ENCODE measurements around the gene TNFRSF18.

TNFRSF18 gene

GRCh38 chr1:1245817-1246576 lies 39.6 kb upstream of the TNFRSF18 start:
- Histone ChIP-seq H3K9me3 (ENCODE audit: insufficient read depth, low read depth, low read length) (no peaks in the 10 kb centered on the region), H3K4me3 (ENCODE audit: low read length) (peak overlapping the region; percentile 36), H3K36me3 (ENCODE audit: insufficient read depth, low read length) (no peaks in the 10 kb centered on the region), H3K27ac (ENCODE audit: low read depth, low read length) (no peak overlapping the region), H3K4me1 (ENCODE audit: insufficient read depth, low read length) (no peaks in the 10 kb centered on the region), H3K9ac (ENCODE audit: low read depth, low read length) (peak overlapping the region; percentile 44; the same call in 1 of the 2 replicates), H3K27me3 (ENCODE audit: insufficient read depth, low read length) (peaks cover 23% of the 10 kb centered on the region)
- 41% methylated on average over 45 of the region's 45 CpGs for WGBS

DNA sequence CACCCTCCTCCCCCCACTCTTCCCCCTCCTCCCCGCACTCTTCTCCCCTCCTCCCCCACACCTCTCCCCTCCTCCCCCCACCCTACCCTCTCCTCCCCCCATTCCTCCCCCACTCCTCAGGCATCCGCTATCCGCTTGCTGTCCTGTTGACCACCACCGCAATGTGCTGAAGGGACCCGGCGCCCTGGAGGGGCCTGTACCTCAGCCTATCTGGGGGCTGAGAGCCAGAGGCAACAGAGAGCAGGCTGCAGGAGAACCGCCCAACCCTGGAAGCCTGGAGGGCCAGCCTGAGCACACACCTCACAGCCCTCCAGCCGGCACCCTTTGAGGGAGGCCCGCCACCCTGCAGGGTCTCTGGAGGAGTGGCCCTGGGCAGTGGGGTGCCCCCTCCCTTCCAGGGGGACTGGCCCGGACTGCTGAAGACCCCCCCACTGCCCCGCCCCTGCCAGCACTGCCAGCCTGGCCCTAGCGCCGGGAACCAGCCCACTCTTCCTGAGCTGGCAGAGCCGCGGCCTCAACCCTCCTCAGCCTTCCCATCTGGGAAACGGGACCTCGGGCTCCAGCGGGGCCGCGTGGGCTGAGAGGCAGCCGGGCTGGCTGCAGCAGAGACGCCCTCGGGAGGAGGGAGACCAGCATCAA lies 38.9 kb upstream of the TNFRSF18 start:
- Histone ChIP-seq H3K9me3 (ENCODE audit: insufficient read depth, low read depth, low read length) (no peaks in the 10 kb centered on the region), H3K27me3 (ENCODE audit: insufficient read depth, low read length) (peaks cover 23% of the 10 kb centered on the region), H3K4me3 (ENCODE audit: low read length) (no peak overlapping the region), H3K9ac (ENCODE audit: low read depth, low read length) (no peak overlapping the region), H3K4me1 (ENCODE audit: insufficient read depth, low read length) (no peaks in the 10 kb centered on the region), H3K36me3 (ENCODE audit: insufficient read depth, low read length) (no peaks in the 10 kb centered on the region), H3K27ac (ENCODE audit: low read depth, low read length) (no peak overlapping the region)
- WGBS: 86% methylated on average over 22 of the region's 23 CpGs

DNA sequence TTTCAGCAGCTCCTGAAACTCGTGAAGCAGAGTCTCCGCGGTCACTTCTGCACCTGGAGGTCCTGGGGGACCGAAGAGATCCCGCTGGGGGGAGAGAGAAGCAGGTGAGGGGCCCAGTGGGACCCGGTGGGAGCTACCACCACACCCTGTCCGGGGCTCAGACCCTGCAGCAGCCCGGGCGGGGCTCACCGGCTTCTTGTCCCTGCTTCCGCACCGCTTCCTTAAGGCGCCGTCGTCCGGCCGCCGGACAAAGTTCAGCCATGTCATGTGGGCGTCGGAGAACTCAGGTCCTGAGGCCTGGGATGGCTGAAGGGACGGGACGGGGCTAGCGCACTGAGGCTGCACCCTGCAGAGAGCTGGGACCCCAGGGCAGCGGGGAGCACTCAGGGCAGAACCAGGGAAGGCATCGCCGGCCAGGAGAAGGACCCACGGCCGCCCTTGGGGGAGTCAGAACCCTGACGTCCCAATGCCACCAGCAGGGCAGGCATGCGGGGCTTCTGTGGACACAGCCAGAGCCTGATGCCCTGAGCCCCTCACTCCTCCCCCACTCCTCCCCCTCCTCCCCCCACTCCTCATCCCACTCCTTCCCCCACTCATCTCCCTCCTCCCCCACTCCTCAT lies 37.9 kb upstream of the TNFRSF18 start:
- Histone ChIP-seq H3K27ac (ENCODE audit: low read depth, low read length) (no peak overlapping the region), H3K9ac (ENCODE audit: low read depth, low read length) (no peak overlapping the region), H3K27me3 (ENCODE audit: insufficient read depth, low read length) (peaks cover 23% of the 10 kb centered on the region), H3K9me3 (ENCODE audit: insufficient read depth, low read depth, low read length) (no peaks in the 10 kb centered on the region), H3K4me1 (ENCODE audit: insufficient read depth, low read length) (no peaks in the 10 kb centered on the region), H3K4me3 (ENCODE audit: low read length) (no peak overlapping the region), H3K36me3 (ENCODE audit: insufficient read depth, low read length) (no peaks in the 10 kb centered on the region)
- WGBS: 86% methylated on average over 30 of the region's 30 CpGs

DNA sequence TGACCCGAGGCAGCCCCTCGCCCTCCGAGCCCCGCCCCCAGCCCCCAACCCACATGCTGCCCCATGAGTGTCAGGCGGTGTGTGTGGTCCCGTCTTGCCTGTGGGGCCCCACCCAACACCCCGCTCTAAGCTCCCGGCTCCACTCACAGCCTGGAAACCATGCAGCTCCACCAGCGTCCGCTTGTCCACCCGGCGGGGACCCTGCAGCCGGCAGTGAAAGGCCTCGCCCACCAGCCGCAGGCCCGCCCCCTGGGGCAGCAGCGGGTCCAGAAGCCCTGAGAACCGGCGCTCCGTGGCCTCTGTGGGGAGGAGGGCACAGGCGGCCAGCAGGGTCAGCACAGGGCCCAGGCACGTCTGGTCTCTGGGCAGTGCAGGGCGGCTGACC lies 37.4 kb upstream of the TNFRSF18 start:
- Histone ChIP-seq H3K9ac (ENCODE audit: low read depth, low read length) (no peak overlapping the region), H3K27me3 (ENCODE audit: insufficient read depth, low read length) (peaks cover 23% of the 10 kb centered on the region), H3K36me3 (ENCODE audit: insufficient read depth, low read length) (no peaks in the 10 kb centered on the region), H3K4me3 (ENCODE audit: low read length) (no peak overlapping the region), H3K27ac (ENCODE audit: low read depth, low read length) (no peak overlapping the region), H3K4me1 (ENCODE audit: insufficient read depth, low read length) (no peaks in the 10 kb centered on the region), H3K9me3 (ENCODE audit: insufficient read depth, low read depth, low read length) (no peaks in the 10 kb centered on the region)
- 79% methylated on average over 23 of the region's 23 CpGs for WGBS

DNA sequence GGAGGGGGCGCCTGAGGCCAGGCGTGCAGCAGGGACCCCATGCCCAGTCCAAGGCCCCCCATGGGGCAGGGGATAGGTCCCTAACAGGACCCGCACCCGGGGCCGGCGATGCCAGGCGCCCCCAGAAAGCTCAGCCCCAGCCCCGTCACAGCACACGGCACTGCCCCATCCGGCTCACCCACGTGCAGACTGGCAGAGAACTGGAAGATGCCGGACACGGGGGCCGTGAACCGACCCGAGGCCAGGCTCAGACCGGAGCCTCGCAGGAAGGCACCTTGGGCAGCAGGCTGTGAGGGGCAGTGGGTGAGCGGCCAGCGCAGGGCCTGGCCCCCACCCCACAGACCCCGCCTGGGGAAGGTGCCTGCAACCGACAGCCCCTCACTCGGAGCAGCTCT lies 36.9 kb upstream of the TNFRSF18 start:
- Histone ChIP-seq H3K9me3 (ENCODE audit: insufficient read depth, low read depth, low read length) (no peaks in the 10 kb centered on the region), H3K4me1 (ENCODE audit: insufficient read depth, low read length) (no peaks in the 10 kb centered on the region), H3K27ac (ENCODE audit: low read depth, low read length) (no peak overlapping the region), H3K4me3 (ENCODE audit: low read length) (no peak overlapping the region), H3K36me3 (ENCODE audit: insufficient read depth, low read length) (no peaks in the 10 kb centered on the region), H3K27me3 (ENCODE audit: insufficient read depth, low read length) (peaks cover 23% of the 10 kb centered on the region), H3K9ac (ENCODE audit: low read depth, low read length) (no peak overlapping the region)
- WGBS: 92% methylated on average over 23 of the region's 23 CpGs

GRCh38 chr1:1242461-1243265 lies 36.3 kb upstream of the TNFRSF18 start:
- H3K36me3 ChIP-seq (ENCODE audit: insufficient read depth, low read length): no peaks in the 10 kb centered on the region
- H3K4me1 ChIP-seq (ENCODE audit: insufficient read depth, low read length): no peaks in the 10 kb centered on the region
- H3K9ac ChIP-seq (ENCODE audit: low read depth, low read length): no peak overlapping the region
- H3K27ac ChIP-seq (ENCODE audit: low read depth, low read length): no peak overlapping the region
- H3K27me3 ChIP-seq (ENCODE audit: insufficient read depth, low read length): peaks cover 21% of the 10 kb centered on the region
- H3K4me3 ChIP-seq (ENCODE audit: low read length): no peak overlapping the region
- H3K9me3 ChIP-seq (ENCODE audit: insufficient read depth, low read depth, low read length): no peaks in the 10 kb centered on the region
- WGBS: 94% methylated on average over 39 of the region's 41 CpGs

DNA sequence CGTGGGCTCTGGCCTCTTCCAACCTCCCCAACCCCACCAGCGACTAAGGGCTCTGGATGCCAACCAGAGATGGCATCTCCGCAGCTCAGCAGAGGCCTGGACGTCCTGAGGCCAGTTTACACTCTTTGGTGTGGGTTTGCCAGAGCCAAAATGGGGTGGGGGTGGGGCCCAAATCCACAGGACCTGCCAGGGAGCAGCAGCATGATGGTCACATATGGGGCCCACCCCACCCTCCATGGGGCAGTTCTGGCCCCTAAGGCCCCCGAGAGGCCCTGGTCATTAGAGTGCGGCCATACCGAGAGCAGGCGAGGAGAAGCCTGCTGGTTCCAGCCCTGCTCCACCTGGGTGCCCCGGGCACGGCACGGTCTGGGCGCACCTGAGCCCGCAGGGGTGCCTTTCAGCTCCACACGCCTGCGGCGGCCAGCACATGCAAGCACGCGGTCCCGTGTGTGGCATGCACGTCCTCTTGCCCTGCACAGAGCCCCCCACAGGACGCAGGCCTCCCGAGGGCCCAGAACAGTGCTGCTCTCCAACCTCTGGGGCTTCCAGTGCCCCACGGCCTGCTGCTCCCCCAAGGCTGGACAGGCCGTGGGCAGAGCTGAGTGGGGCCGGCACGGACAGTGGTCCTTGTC lies 35.3 kb upstream of the TNFRSF18 start:
- WGBS: 93% methylated on average over 26 of the region's 26 CpGs
- Histone ChIP-seq H3K36me3 (ENCODE audit: insufficient read depth, low read length) (no peaks in the 10 kb centered on the region), H3K27ac (ENCODE audit: low read depth, low read length) (no peak overlapping the region), H3K9ac (ENCODE audit: low read depth, low read length) (no peak overlapping the region), H3K4me3 (ENCODE audit: low read length) (no peak overlapping the region), H3K9me3 (ENCODE audit: insufficient read depth, low read depth, low read length) (no peaks in the 10 kb centered on the region), H3K27me3 (ENCODE audit: insufficient read depth, low read length) (peaks cover 12% of the 10 kb centered on the region), H3K4me1 (ENCODE audit: insufficient read depth, low read length) (no peaks in the 10 kb centered on the region)

DNA sequence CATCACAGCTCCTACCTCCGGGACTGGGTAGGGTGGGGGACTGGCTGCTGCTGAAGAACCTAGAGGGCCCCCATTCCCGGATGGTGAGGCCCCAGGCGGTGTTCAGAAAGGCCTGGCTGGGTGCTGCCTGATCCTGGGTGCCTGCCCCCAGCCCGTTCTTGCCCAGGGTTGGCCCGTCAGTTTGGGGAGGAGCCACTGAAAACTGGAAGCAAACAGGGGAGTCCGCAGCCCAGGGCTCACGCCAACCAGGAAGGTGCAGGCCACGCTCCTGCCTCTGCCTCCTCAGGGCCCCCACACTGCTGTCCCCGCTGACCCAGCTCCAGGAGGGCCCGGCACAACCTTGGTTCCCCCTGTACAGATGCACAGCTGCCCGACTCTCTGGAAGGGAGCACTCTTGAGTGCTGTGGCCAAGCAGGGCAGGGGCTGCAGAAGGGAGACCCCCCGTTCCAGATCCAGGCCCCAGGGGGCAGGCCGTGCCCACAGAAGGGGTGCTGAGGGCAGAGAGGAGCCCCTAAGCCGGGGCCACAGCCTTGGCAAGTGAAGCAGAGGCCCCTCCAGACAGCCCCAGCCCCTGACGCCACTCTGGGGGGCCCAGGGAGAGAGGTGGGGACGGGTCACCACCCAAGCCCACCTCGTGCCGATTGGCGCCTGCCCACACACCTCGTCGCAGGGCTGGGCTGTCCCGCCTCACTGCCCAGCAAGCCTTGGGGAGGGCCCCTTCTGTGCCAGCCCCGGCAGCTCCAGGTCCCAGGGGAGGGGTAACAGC lies 34.6 kb upstream of the TNFRSF18 start:
- peaks cover 5% of the 10 kb centered on the region for H3K27me3 ChIP-seq (ENCODE audit: insufficient read depth, low read length)
- H3K36me3 ChIP-seq (ENCODE audit: insufficient read depth, low read length): no peaks in the 10 kb centered on the region
- no peak overlapping the region for H3K4me3 ChIP-seq (ENCODE audit: low read length)
- WGBS: 86% methylated on average over 23 of the region's 23 CpGs
- H3K4me1 ChIP-seq (ENCODE audit: insufficient read depth, low read length): no peaks in the 10 kb centered on the region
- no peaks in the 10 kb centered on the region for H3K9me3 ChIP-seq (ENCODE audit: insufficient read depth, low read depth, low read length)
- no peak overlapping the region for H3K27ac ChIP-seq (ENCODE audit: low read depth, low read length)
- no peak overlapping the region for H3K9ac ChIP-seq (ENCODE audit: low read depth, low read length)

DNA sequence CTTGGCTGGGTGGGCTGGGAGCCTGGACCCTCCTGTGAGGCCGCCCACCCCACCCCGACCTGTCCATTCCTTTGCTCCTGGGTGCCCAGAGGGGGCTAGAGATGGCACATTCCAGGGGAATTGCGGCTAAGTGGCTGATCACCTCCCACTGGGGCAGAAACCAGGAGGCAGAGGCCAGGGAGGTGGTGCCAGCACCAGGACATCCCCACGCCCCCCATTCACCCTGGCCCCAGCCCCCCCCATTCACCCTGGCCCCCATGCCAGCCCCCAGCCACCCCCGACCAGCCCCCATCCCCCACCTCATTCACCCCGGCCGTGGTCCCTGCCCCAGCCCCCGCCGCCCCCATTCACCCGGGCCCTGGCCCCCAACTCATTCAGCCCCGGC lies 33.9 kb upstream of the TNFRSF18 start:
- no peak overlapping the region for H3K27ac ChIP-seq (ENCODE audit: low read depth, low read length)
- no peaks in the 10 kb centered on the region for H3K27me3 ChIP-seq (ENCODE audit: insufficient read depth, low read length)
- no peak overlapping the region for H3K9ac ChIP-seq (ENCODE audit: low read depth, low read length)
- 79% methylated on average over 3 of the region's 11 CpGs for WGBS
- no peak overlapping the region for H3K4me3 ChIP-seq (ENCODE audit: low read length)
- H3K4me1 ChIP-seq (ENCODE audit: insufficient read depth, low read length): no peaks in the 10 kb centered on the region
- no peaks in the 10 kb centered on the region for H3K9me3 ChIP-seq (ENCODE audit: insufficient read depth, low read depth, low read length)
- H3K36me3 ChIP-seq (ENCODE audit: insufficient read depth, low read length): no peaks in the 10 kb centered on the region

GRCh38 chr1:1239614-1240347 lies 33.4 kb upstream of the TNFRSF18 start:
- Histone ChIP-seq H3K36me3 (ENCODE audit: insufficient read depth, low read length) (no peaks in the 10 kb centered on the region), H3K9ac (ENCODE audit: low read depth, low read length) (no peak overlapping the region), H3K27ac (ENCODE audit: low read depth, low read length) (no peak overlapping the region), H3K4me1 (ENCODE audit: insufficient read depth, low read length) (no peaks in the 10 kb centered on the region), H3K9me3 (ENCODE audit: insufficient read depth, low read depth, low read length) (no peaks in the 10 kb centered on the region), H3K27me3 (ENCODE audit: insufficient read depth, low read length) (no peaks in the 10 kb centered on the region), H3K4me3 (ENCODE audit: low read length) (no peak overlapping the region)
- WGBS: 87% methylated on average over 30 of the region's 30 CpGs

Measured in HUES64 (cell line).